Endodermal cell (in vitro differentiated cells): ENCODE data around the gene PTPRS. TPM values are rescaled to one million over a fixed set of nuclear protein-coding genes. Genes with fewer than 3 reads are reported as not detected.

ENCODE experiments used
- DNase-seq: peaks from one replicate; pipeline ENCODE4 v3.0.0-alpha.2; 2017
- H3K27ac ChIP-seq: 2 replicates; pipeline ENCODE4 v1.5.1; 2013; ENCODE audit warnings: mild to moderate bottlenecking, low read depth, low read length, moderate library complexity
- H3K27me3 ChIP-seq: 2 replicates; pipeline ENCODE4 v1.6.1; 2013; ENCODE audit warnings: mild to moderate bottlenecking, low read length, moderate library complexity; ENCODE audit not compliant: insufficient read depth, control insufficient read depth, poor library complexity, severe bottlenecking
- H3K36me3 ChIP-seq: 2 replicates; pipeline ENCODE4 v1.7.0; 2013; ENCODE audit warnings: mild to moderate bottlenecking, low read length, moderate library complexity; ENCODE audit not compliant: control insufficient read depth, insufficient read depth
- H3K4me1 ChIP-seq: one replicate; pipeline ENCODE4 v1.7.0; 2013; ENCODE audit warnings: low read length; ENCODE audit not compliant: control insufficient read depth, insufficient read depth
- H3K4me3 ChIP-seq: 2 replicates; pipeline ENCODE4 v1.5.1; 2013; ENCODE audit warnings: mild to moderate bottlenecking, low read length, moderate library complexity
- H3K9ac ChIP-seq: 2 replicates; pipeline ENCODE4 v1.6.1; 2013; ENCODE audit warnings: mild to moderate bottlenecking, low read length, moderate library complexity; ENCODE audit not compliant: poor library complexity, severe bottlenecking; ENCODE audit errors: extremely low read depth
- H3K9me3 ChIP-seq: 2 replicates; pipeline ENCODE4 v1.6.1; 2013; ENCODE audit warnings: mild to moderate bottlenecking, low read length, moderate library complexity; ENCODE audit not compliant: control insufficient read depth
- H3K27ac Mint-ChIP-seq: 2 replicates; pipeline ENCODE4 v1.8.0; 2020; ENCODE audit warnings: mixed read lengths
- H3K27me3 Mint-ChIP-seq: 2 replicates; pipeline ENCODE4 v1.8.0; 2021; ENCODE audit warnings: mild to moderate bottlenecking, mixed read lengths; ENCODE audit not compliant: insufficient read depth
- H3K36me3 Mint-ChIP-seq: 2 replicates; pipeline ENCODE4 v1.8.0; 2020; ENCODE audit warnings: low read depth, mixed read lengths
- H3K4me1 Mint-ChIP-seq: 2 replicates; pipeline ENCODE4 v1.8.0; 2020; ENCODE audit warnings: mixed read lengths
- H3K4me3 Mint-ChIP-seq: 2 replicates; pipeline ENCODE4 v1.8.0; 2020; ENCODE audit warnings: mild to moderate bottlenecking, moderate library complexity, mixed read lengths
- H3K9me3 Mint-ChIP-seq: 2 replicates; pipeline ENCODE4 v1.8.0; 2020; ENCODE audit warnings: mild to moderate bottlenecking, mixed read lengths
- CTCF ChIP-seq: fragments of 200-600 bp; sonication (generic); conservative IDR thresholded peaks from 2 replicates; pipeline ENCODE4 v1.5.0; 2021; ENCODE audit warnings: antibody characterized with exemption, mild to moderate bottlenecking
- WGBS, 2 experiments: methylation state at CpG; one replicate each; pipeline versions ENCODE4 v1.1.5 to v1.1.7; 2013; ENCODE audit warnings: missing lambda C conversion rate in 2 of 2, mixed read lengths in 1 of 2; ENCODE audit not compliant: insufficient coverage in 1 of 2, insufficient read length in 1 of 2; 5-methylcytosine and 5-hydroxymethylcytosine counted together
- total RNA-seq, 2 donors: library from RNA; stranded (reverse); fragmentation: NEBNext Ultra II Directional in 1 of 2; extraction: Animal tissue kit (Norgen Biotek cat#: 25700) in 1 of 2; gene quantifications; 2 replicates in 1 of 2; 3 replicates in 1 of 2; pipeline ENCODE4 v1.2.1, GENCODE V29; 2021

The PTPRS gene
- total RNA-seq, 2 donors from 2014 or later, result 226 to 248 TPM

GRCh38 chr19:5334824-5335500, 5.7 kb downstream of the PTPRS start:
- no peaks in the 10 kb centered on the region for H3K9me3 Mint-ChIP-seq
- H3K4me3 ChIP-seq, result no peak overlapping the region
- H3K4me3 Mint-ChIP-seq, result no peak overlapping the region
- no peak overlapping the region for H3K9ac ChIP-seq
- peaks cover 5% of the 10 kb centered on the region for H3K4me1 ChIP-seq
- no peaks in the 10 kb centered on the region for H3K9me3 ChIP-seq
- TF ChIP-seq CTCF, result no peak
- 96% methylated on average over 32 of the region's 32 CpGs for WGBS, 2 experiments
- peaks cover 21% of the 10 kb centered on the region for H3K36me3 Mint-ChIP-seq
- peaks cover 30% of the 10 kb centered on the region for H3K36me3 ChIP-seq
- DNase-seq, result no peak
- H3K27me3 ChIP-seq, result no peaks in the 10 kb centered on the region
- H3K27ac Mint-ChIP-seq, result no peak overlapping the region
- H3K27me3 Mint-ChIP-seq, result peaks cover 3% of the 10 kb centered on the region
- H3K4me1 Mint-ChIP-seq, result peaks cover 21% of the 10 kb centered on the region
- no peak overlapping the region for H3K27ac ChIP-seq

GRCh38 chr19:5334366-5334739, 6.3 kb downstream of the PTPRS start:
- no peak for DNase-seq
- H3K27me3 Mint-ChIP-seq, result peaks cover 3% of the 10 kb centered on the region
- Histone ChIP-seq H3K4me3 (no peak overlapping the region), H3K27ac (no peak overlapping the region), H3K4me1 (peaks cover 5% of the 10 kb centered on the region), H3K27me3 (no peaks in the 10 kb centered on the region), H3K36me3 (peaks cover 30% of the 10 kb centered on the region), H3K9ac (no peak overlapping the region), H3K9me3 (no peaks in the 10 kb centered on the region)
- H3K9me3 Mint-ChIP-seq, result no peaks in the 10 kb centered on the region
- 94 to 98% methylated on average over 9 to 10 of the region's 10 CpGs for WGBS, 2 experiments
- TF ChIP-seq CTCF, result no peak
- H3K4me1 Mint-ChIP-seq, result peaks cover 21% of the 10 kb centered on the region
- no peak overlapping the region for H3K27ac Mint-ChIP-seq
- H3K4me3 Mint-ChIP-seq, result no peak overlapping the region
- peaks cover 21% of the 10 kb centered on the region for H3K36me3 Mint-ChIP-seq

GRCh38 chr19:5333581-5334365, 6.8 kb downstream of the PTPRS start:
- Histone ChIP-seq H3K9ac (no peak overlapping the region), H3K9me3 (no peaks in the 10 kb centered on the region), H3K4me3 (no peak overlapping the region), H3K27me3 (no peaks in the 10 kb centered on the region), H3K27ac (no peak overlapping the region), H3K4me1 (peaks cover 5% of the 10 kb centered on the region), H3K36me3 (peaks cover 35% of the 10 kb centered on the region)
- no peak overlapping the region for H3K27ac Mint-ChIP-seq
- 93 to 96% methylated on average over 5 to 17 of the region's 17 CpGs for WGBS, 2 experiments
- peaks cover 21% of the 10 kb centered on the region for H3K36me3 Mint-ChIP-seq
- no peaks in the 10 kb centered on the region for H3K27me3 Mint-ChIP-seq
- TF ChIP-seq CTCF, result no peak
- no peak overlapping the region for H3K4me3 Mint-ChIP-seq
- H3K4me1 Mint-ChIP-seq, result peaks cover 16% of the 10 kb centered on the region
- no peaks in the 10 kb centered on the region for H3K9me3 Mint-ChIP-seq
- DNase-seq, result no peak
